ENCODE data around the gene NFIC. TPM values are rescaled to one million over a fixed set of nuclear protein-coding genes. Genes with fewer than 3 reads are reported as not detected.

Gene NFIC
- total RNA-seq, 2 donors from 2014 or later, result 111 to 196 TPM

DNA sequence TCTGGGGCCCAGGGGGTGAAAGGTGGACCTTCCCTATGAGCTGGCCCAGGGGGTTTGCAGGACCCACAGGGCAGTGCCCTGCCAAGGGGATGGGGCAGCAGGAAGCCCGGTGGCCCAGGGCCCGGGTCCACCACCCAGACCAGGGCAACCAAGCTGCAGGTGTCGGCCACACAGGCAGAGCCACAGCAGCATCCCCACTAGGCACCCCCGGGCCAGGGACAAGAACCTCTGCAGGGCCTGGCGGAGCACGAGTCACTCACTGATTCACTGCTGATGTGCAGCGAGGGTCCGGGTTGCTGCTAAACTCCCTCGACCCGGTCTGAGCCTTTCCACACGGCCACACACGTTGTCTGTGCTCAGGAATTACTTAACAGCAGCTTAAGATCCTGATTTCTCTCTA lies 148.5 kb downstream of the NFIC start:
- no peaks in the 10 kb centered on the region for H3K27me3 ChIP-seq
- no peak for DNase-seq (ENCODE audit: low spot score)
- H3K4me3 ChIP-seq, result no peak overlapping the region
- no peak overlapping the region for H3K27ac ChIP-seq
- TF ChIP-seq, protein P1, sequence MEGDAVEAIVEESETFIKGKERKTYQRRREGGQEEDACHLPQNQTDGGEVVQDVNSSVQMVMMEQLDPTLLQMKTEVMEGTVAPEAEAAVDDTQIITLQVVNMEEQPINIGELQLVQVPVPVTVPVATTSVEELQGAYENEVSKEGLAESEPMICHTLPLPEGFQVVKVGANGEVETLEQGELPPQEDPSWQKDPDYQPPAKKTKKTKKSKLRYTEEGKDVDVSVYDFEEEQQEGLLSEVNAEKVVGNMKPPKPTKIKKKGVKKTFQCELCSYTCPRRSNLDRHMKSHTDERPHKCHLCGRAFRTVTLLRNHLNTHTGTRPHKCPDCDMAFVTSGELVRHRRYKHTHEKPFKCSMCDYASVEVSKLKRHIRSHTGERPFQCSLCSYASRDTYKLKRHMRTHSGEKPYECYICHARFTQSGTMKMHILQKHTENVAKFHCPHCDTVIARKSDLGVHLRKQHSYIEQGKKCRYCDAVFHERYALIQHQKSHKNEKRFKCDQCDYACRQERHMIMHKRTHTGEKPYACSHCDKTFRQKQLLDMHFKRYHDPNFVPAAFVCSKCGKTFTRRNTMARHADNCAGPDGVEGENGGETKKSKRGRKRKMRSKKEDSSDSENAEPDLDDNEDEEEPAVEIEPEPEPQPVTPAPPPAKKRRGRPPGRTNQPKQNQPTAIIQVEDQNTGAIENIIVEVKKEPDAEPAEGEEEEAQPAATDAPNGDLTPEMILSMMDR (IDR thresholded peaks at IDR 0.05), result no peak
- no peaks in the 10 kb centered on the region for H3K9me3 ChIP-seq
- peaks cover 0 to 39% of the 10 kb centered on the region in 2 donors for H3K4me1 ChIP-seq
- peaks cover 5% of the 10 kb centered on the region for H3K36me3 ChIP-seq

- Histone ChIP-seq H3K9me3 (no peaks in the 10 kb centered on the region), H3K36me3 (peaks cover 7% of the 10 kb centered on the region), H3K4me1 (peaks cover 0 to 39% of the 10 kb centered on the region in 2 donors), H3K4me3 (no peak overlapping the region), H3K27ac (no peak overlapping the region), H3K27me3 (no peaks in the 10 kb centered on the region)
- TF ChIP-seq, protein P1 (IDR thresholded peaks at IDR 0.05), result no peak
- DNase-seq (ENCODE audit: low spot score), result no peak
Measured at GRCh38 chr19:3515891-3516422, 149.6 kb downstream of the NFIC start.

DNA sequence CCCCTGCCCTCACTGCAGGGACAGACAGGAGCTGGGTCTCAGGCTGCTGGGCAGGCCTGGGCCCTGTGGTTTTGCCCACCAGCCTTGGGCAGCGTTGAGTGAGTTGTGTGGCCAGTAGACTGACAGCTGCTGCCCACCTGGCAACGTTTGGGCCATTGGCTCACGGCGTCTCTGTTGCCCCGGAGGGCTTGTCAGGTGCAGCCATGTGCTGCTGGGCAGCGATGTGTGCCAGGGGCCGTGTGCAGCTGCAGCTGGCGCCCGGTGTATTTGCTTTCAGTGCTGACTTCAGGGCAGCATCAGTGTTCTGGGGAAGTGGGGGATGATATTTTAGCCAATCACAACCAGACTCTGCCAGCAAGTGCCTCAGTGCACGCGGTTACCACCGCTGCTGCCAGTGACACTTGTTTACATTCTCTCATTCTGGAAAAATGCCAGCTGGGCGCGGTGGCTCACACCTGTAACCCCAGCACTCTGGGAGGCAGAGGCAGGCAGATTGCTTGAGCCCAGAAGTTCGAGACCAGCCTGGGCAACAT lies 150.4 kb downstream of the NFIC start:
- H3K36me3 ChIP-seq, result peaks cover 7% of the 10 kb centered on the region
- TF ChIP-seq, protein P1 (IDR thresholded peaks at IDR 0.05), result no peak
- peaks cover 0 to 32% of the 10 kb centered on the region in 2 donors for H3K4me1 ChIP-seq
- H3K27ac ChIP-seq, result no peak overlapping the region
- no peaks in the 10 kb centered on the region for H3K9me3 ChIP-seq
- no peak for DNase-seq (ENCODE audit: low spot score)
- no peak overlapping the region for H3K4me3 ChIP-seq
- no peaks in the 10 kb centered on the region for H3K27me3 ChIP-seq

- no peaks in the 10 kb centered on the region for H3K27me3 ChIP-seq
- peaks cover 7% of the 10 kb centered on the region for H3K36me3 ChIP-seq
- peaks cover 0 to 23% of the 10 kb centered on the region in 2 donors for H3K4me1 ChIP-seq
- DNase-seq (ENCODE audit: low spot score), result no peak
- no peak overlapping the region for H3K4me3 ChIP-seq
- TF ChIP-seq, protein P1 (IDR thresholded peaks at IDR 0.05), result no peak
- no peak overlapping the region for H3K27ac ChIP-seq
- H3K9me3 ChIP-seq, result no peaks in the 10 kb centered on the region
Measured at GRCh38 chr19:3517638-3518037, 151.3 kb downstream of the NFIC start.

GRCh38 chr19:3518255-3518654 lies 151.9 kb downstream of the NFIC start:
- TF ChIP-seq, protein P1 (IDR thresholded peaks at IDR 0.05), result no peak
- peaks cover 0 to 17% of the 10 kb centered on the region in 2 donors for H3K4me1 ChIP-seq
- no peaks in the 10 kb centered on the region for H3K27me3 ChIP-seq
- H3K9me3 ChIP-seq, result no peaks in the 10 kb centered on the region
- no peak overlapping the region for H3K4me3 ChIP-seq
- DNase-seq (ENCODE audit: low spot score), result no peak
- no peak overlapping the region for H3K27ac ChIP-seq
- peaks cover 12% of the 10 kb centered on the region for H3K36me3 ChIP-seq

GRCh38 chr19:3518659-3519058 lies 152.3 kb downstream of the NFIC start:
- Histone ChIP-seq H3K9me3 (no peaks in the 10 kb centered on the region), H3K27ac (no peak overlapping the region), H3K4me1 (peaks cover 0 to 13% of the 10 kb centered on the region in 2 donors), H3K27me3 (no peaks in the 10 kb centered on the region), H3K36me3 (peaks cover 16% of the 10 kb centered on the region), H3K4me3 (no peak overlapping the region)
- no peak for DNase-seq (ENCODE audit: low spot score)
- TF ChIP-seq, protein P1 (IDR thresholded peaks at IDR 0.05), result no peak
